Smooth muscle cell (in vitro differentiated cells): ENCODE measurements around the gene GBE1. TPM values are rescaled to one million over a fixed set of nuclear protein-coding genes. Genes with fewer than 3 reads are reported as not detected.

ENCODE experiments used
- DNase-seq: peaks from one replicate; lab custom pipeline; 2025; ENCODE audit not compliant: unreplicated experiment; lab: John Stamatoyannopoulos, UW
- H2AFZ ChIP-seq: fragments of 200-600 bp; sonication (generic); 2 replicates; pipeline ENCODE4 v1.6.0; 2016; ENCODE audit warnings: antibody characterized with exemption, low read depth, mild to moderate bottlenecking
- H3F3A ChIP-seq: fragments of 200-600 bp; sonication (generic); 2 replicates; pipeline ENCODE4 v1.6.0; 2017; ENCODE audit warnings: antibody characterized with exemption, low read depth
- H3K27ac ChIP-seq: fragments of 200-600 bp; sonication (generic); 2 replicates; pipeline ENCODE4 v1.5.1; 2016; ENCODE audit warnings: low read depth, mild to moderate bottlenecking
- H3K27me3 ChIP-seq: fragments of 200-600 bp; sonication (generic); 2 replicates; pipeline ENCODE4 v1.6.1; 2016; ENCODE audit warnings: low read depth, mild to moderate bottlenecking
- H3K36me3 ChIP-seq: fragments of 200-600 bp; sonication (generic); 2 replicates; pipeline ENCODE4 v1.5.1; 2016; ENCODE audit warnings: low read depth
- H3K4me1 ChIP-seq: fragments of 200-600 bp; sonication (generic); 2 replicates; pipeline ENCODE4 v1.5.1; 2016; ENCODE audit warnings: low read depth
- H3K4me2 ChIP-seq: fragments of 200-600 bp; sonication (generic); 2 replicates; pipeline ENCODE4 v1.6.0; 2016; ENCODE audit warnings: mild to moderate bottlenecking
- H3K4me3 ChIP-seq: fragments of 200-600 bp; sonication (generic); 2 replicates; pipeline ENCODE4 v1.5.1; 2016; ENCODE audit warnings: mild to moderate bottlenecking
- H3K79me2 ChIP-seq: fragments of 200-600 bp; sonication (generic); 2 replicates; pipeline ENCODE4 v1.6.0; 2016; ENCODE audit warnings: low read depth, mild to moderate bottlenecking
- H3K9ac ChIP-seq: fragments of 200-600 bp; sonication (generic); 2 replicates; pipeline ENCODE4 v1.6.0; 2016; ENCODE audit warnings: low read depth
- H3K9me3 ChIP-seq: fragments of 200-600 bp; sonication (generic); replicated peaks from 2 replicates; pipeline ENCODE4 v1.5.1; 2016; ENCODE audit warnings: low read depth
- H4K20me1 ChIP-seq: fragments of 200-600 bp; sonication (generic); 2 replicates; pipeline ENCODE4 v1.6.0; 2016; ENCODE audit warnings: low read depth
- CTCF ChIP-seq: fragments of 200-600 bp; sonication (generic); IDR thresholded peaks from 2 replicates; pipeline ENCODE4 v1.5.1; 2017; ENCODE audit warnings: borderline replicate concordance, mild to moderate bottlenecking, antibody characterized with exemption; ENCODE audit not compliant: insufficient read depth, poor library complexity, severe bottlenecking
- WGBS: methylation state at CpG from one replicate; pipeline ENCODE4 v1.1.7; 2016; ENCODE audit warnings: low lambda C conversion rate; 5-methylcytosine and 5-hydroxymethylcytosine counted together
- polyA plus RNA-seq: library from polyadenylated mRNA; unstranded; fragments of >200 nt; fragmentation: Nextera tagmentation; extraction: Ambion mirVana; gene quantifications from 2 replicates; pipeline ENCODE4 v1.2.1, GENCODE V29; 2016
- total RNA-seq: library from RNA; depleted of rRNA; stranded (reverse); fragments of >200 nt; gene quantifications from 2 replicates; pipeline ENCODE4 v1.2.3, GENCODE V29; 2014

Gene GBE1
- total and polyA plus RNA-seq, 2 experiments from 2014 or later = 23.4 to 50.8 TPM

- Histone ChIP-seq H3K36me3 (no peaks in the 10 kb centered on the region), H4K20me1 (no peaks in the 10 kb centered on the region), H3K9ac (no peak overlapping the region), H3K9me3 (no peaks in the 10 kb centered on the region), H3K4me1 (no peaks in the 10 kb centered on the region), H3K4me3 (no peak overlapping the region), H2AFZ (no peak overlapping the region), H3K79me2 (no peaks in the 10 kb centered on the region), H3K4me2 (no peak overlapping the region), H3F3A (no peaks in the 10 kb centered on the region), H3K27me3 (no peaks in the 10 kb centered on the region), H3K27ac (no peak overlapping the region)
- DNase-seq = no peak
- no peak for TF ChIP-seq CTCF
- WGBS = 97% methylated on average over 1 of the region's 1 CpG
Observed at GRCh38 chr3:81572201-81572756, 189.2 kb downstream of the GBE1 start.

DNA sequence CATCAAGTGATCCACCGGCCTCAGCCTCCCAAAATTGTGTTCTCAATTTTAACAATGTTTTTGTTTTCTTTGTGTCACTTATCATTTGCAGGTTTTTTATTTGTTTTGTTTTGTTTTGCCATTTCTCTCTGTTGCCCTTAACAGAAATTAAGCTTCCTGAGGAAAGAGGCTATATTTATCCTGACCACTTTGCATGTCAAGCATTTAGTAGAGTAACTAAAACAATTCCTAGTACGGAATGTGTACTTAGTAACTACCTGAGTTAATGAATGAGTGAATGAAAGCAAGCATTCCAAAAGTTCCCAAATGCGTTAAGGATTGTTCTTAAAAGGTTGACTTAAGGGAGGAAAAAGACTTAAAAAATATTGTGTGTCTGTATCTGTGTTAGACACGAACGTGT, 193.1 kb downstream of the GBE1 start:
- H2AFZ ChIP-seq = no peak overlapping the region
- H3K27ac ChIP-seq = no peak overlapping the region
- no peak for TF ChIP-seq CTCF
- DNase-seq = no peak
- no peaks in the 10 kb centered on the region for H3F3A ChIP-seq
- H4K20me1 ChIP-seq = no peaks in the 10 kb centered on the region
- no peaks in the 10 kb centered on the region for H3K36me3 ChIP-seq
- WGBS = 86% methylated on average over 5 of the region's 5 CpGs
- H3K27me3 ChIP-seq = no peaks in the 10 kb centered on the region
- no peak overlapping the region for H3K4me3 ChIP-seq
- H3K4me2 ChIP-seq = no peak overlapping the region
- no peaks in the 10 kb centered on the region for H3K79me2 ChIP-seq
- no peak overlapping the region for H3K9ac ChIP-seq
- no peaks in the 10 kb centered on the region for H3K4me1 ChIP-seq
- no peaks in the 10 kb centered on the region for H3K9me3 ChIP-seq

- Histone ChIP-seq H3K27me3 (no peaks in the 10 kb centered on the region), H4K20me1 (no peaks in the 10 kb centered on the region), H3K9me3 (no peaks in the 10 kb centered on the region), H3K4me3 (no peak overlapping the region), H3K9ac (no peak overlapping the region), H3K36me3 (no peaks in the 10 kb centered on the region), H3K4me1 (no peaks in the 10 kb centered on the region), H3K79me2 (no peaks in the 10 kb centered on the region), H2AFZ (no peak overlapping the region), H3F3A (no peaks in the 10 kb centered on the region), H3K27ac (no peak overlapping the region), H3K4me2 (peak overlapping the region; percentile 8)
- TF ChIP-seq CTCF = no peak
- WGBS = 88% methylated on average over 2 of the region's 2 CpGs
- no peak for DNase-seq
Observed at GRCh38 chr3:81565041-81565440, 196.4 kb downstream of the GBE1 start.

DNA sequence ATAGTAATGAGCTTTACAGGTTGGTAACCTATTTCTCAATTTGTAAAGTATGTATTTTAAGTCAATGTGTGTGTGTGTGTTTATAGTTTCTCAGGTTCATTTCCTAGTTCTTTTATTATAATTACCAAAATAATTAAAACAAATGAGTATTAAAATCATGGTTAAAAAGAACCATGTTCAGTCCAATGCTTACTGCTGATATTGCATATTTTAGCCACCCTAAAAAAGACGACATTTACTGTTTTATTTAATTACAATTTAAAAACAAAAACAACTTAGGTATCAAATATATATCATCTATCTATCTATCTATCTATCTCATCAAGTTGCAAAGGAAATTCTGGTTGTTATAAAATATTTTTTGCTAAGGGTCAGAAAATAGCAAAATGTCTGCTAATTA, 203.3 kb downstream of the GBE1 start:
- WGBS = 41% methylated on average over 1 of the region's 1 CpG

More for the DNA sequence above, 203.3 kb downstream of the GBE1 start:
- Histone ChIP-seq H3F3A (no peaks in the 10 kb centered on the region), H3K36me3 (no peaks in the 10 kb centered on the region), H3K9me3 (no peaks in the 10 kb centered on the region), H3K4me2 (no peak overlapping the region), H2AFZ (no peak overlapping the region), H3K79me2 (no peaks in the 10 kb centered on the region), H3K4me1 (no peaks in the 10 kb centered on the region), H3K27me3 (no peaks in the 10 kb centered on the region), H3K9ac (no peak overlapping the region), H3K4me3 (no peak overlapping the region), H4K20me1 (no peaks in the 10 kb centered on the region), H3K27ac (no peak overlapping the region)
- TF ChIP-seq CTCF = no peak
- DNase-seq = no peak
